DMS53 treated with DMSO at 0.1 percent for 48 hours (cell line): Measurements from ENCODE around the gene PPP1R14B.

Experiments used
- DNase-seq: peaks from one replicate; lab custom pipeline; 2025; ENCODE audit not compliant: unreplicated experiment; lab: John Stamatoyannopoulos, UW

Gene PPP1R14B

GRCh38 chr11:64246871-64247728 lies at the start of gene PPP1R14B:
Gene PPP1R14B (minus strand): TSS chr11:64246943. CDS start chr11:64246673, 270 bp downstream.
- peak; percentile 89 for DNase-seq

GRCh38 chr11:64296236-64296635 lies 49.5 kb upstream of the PPP1R14B start:
- no peak for DNase-seq

- DNase-seq, result no peak
These were observed 49.0 kb upstream of the PPP1R14B start for GRCh38 chr11:64295760-64296159.

GRCh38 chr11:64294774-64295173 lies 48.0 kb upstream of the PPP1R14B start:
- no peak for DNase-seq

GRCh38 chr11:64292460-64293254 lies 45.9 kb upstream of the PPP1R14B start:
- no peak for DNase-seq

GRCh38 chr11:64291752-64292459 lies 45.2 kb upstream of the PPP1R14B start:
- DNase-seq, result no peak

GRCh38 chr11:64291262-64291751 lies 44.6 kb upstream of the PPP1R14B start, which contains the start of gene KCNK4:
Gene KCNK4 (plus strand): TSS chr11:64291302. CDS start chr11:64293019, 1,717 bp downstream.
- DNase-seq, result no peak

- DNase-seq, result no peak
These were observed 43.9 kb upstream of the PPP1R14B start for GRCh38 chr11:64290352-64291261.

GRCh38 chr11:64289002-64289564 lies 42.3 kb upstream of the PPP1R14B start:
- no peak for DNase-seq

GRCh38 chr11:64288353-64288750 lies 41.6 kb upstream of the PPP1R14B start:
- DNase-seq, result no peak

GRCh38 chr11:64287676-64288352 lies 41.1 kb upstream of the PPP1R14B start:
- DNase-seq, result no peak

- DNase-seq, result no peak
These were observed 40.0 kb upstream of the PPP1R14B start for GRCh38 chr11:64286801-64287159.

- DNase-seq, result peak; percentile 44
These were observed 39.4 kb upstream of the PPP1R14B start for GRCh38 chr11:64285885-64286800.

GRCh38 chr11:64284962-64285884 lies 38.5 kb upstream of the PPP1R14B start, which contains the start of gene GPR137:
Gene GPR137 (plus strand): TSS chr11:64285848. CDS start chr11:64286525, 677 bp downstream.
- peak; percentile 68 for DNase-seq

- peak; percentile 85 for DNase-seq
These were observed 37.6 kb upstream of the PPP1R14B start, which contains the start of gene BAD for GRCh38 chr11:64284048-64284961. Gene BAD (minus strand): TSS chr11:64284665. CDS start chr11:64284368, 297 bp downstream.

- DNase-seq, result no peak
These were observed 36.3 kb upstream of the PPP1R14B start for GRCh38 chr11:64283092-64283491.
